Measurements from ENCODE around the gene DPH2.

The DPH2 gene

DNA sequence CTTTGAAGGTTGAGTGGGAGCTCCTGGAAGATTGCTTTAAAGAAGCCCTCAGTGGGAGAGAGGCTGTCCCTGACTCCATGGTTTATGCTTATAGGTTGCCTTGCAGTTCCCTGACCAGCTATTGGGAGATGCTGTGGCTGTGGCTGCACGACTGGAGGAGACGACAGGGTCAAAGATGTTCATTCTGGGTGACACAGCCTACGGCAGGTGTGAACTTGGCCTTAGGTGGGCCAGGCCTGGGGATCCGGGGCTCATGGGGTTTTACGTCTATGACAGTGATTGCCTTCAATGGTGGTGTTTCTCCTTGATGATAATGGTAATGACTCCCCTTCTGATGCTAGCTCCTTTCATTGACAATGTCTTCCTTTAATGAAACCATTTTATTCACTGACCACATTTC lies 692 bp downstream of the DPH2 start:
- DNase-seq = no peak

DNA sequence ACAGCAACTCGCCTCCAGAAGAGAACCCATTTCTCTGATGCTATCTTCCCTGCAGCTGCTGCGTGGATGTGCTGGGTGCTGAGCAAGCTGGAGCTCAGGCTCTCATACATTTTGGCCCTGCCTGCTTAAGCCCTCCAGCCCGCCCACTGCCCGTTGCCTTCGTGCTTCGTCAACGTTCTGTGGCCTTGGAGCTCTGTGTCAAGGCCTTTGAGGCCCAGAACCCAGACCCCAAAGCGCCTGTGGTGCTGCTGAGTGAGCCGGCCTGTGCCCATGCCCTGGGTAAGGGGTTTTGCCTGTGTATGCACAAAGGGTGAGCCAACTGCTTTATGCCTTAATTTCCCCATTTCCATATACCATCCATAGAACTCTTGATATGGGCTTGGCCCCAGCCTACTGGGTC lies 1.1 kb downstream of the DPH2 start:
- DNase-seq = no peak

DNA sequence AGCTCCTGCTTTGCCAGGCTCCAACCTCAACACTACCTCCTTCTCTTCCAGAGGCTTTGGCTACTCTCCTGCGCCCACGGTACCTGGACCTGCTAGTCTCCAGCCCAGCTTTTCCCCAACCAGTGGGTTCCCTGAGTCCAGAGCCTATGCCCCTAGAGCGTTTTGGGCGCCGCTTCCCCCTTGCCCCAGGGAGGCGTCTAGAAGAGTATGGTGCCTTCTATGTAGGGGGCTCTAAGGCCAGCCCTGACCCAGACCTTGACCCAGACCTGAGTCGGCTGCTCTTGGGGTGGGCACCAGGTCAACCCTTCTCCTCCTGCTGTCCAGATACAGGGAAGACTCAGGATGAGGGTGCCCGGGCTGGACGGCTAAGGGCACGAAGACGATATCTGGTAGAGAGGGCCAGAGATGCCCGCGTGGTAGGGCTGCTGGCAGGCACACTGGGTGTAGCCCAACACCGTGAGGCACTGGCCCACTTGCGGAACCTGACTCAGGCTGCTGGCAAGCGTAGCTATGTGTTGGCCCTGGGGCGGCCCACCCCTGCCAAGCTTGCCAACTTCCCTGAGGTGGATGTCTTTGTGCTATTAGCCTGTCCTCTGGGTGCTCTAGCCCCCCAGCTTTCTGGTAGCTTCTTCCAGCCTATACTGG lies 1.6 kb downstream of the DPH2 start:
- no peak for DNase-seq

DNA sequence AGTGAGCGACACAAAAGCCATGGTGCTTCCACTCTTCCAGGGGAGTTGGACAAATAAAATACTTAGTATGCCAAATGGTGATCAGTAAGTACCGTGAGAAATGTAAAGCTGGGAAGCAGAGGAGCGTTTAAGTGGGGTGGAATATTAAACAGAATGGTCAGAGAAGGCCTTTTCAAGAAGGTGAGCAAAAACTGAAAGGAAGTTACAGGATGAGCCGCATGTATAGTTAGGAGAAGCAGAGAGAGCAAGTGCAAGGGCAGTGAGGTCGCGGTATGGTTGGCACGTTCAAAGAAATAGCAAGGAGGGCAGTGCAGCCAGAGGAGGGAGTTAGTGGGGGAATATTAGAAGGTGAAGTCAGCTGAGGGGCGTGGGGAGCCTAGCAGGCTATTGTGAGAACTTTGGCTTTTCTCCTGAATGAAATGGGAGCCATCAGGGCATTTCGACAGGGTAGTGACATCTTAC lies 4.2 kb downstream of the DPH2 start:
- DNase-seq = no peak

DNA sequence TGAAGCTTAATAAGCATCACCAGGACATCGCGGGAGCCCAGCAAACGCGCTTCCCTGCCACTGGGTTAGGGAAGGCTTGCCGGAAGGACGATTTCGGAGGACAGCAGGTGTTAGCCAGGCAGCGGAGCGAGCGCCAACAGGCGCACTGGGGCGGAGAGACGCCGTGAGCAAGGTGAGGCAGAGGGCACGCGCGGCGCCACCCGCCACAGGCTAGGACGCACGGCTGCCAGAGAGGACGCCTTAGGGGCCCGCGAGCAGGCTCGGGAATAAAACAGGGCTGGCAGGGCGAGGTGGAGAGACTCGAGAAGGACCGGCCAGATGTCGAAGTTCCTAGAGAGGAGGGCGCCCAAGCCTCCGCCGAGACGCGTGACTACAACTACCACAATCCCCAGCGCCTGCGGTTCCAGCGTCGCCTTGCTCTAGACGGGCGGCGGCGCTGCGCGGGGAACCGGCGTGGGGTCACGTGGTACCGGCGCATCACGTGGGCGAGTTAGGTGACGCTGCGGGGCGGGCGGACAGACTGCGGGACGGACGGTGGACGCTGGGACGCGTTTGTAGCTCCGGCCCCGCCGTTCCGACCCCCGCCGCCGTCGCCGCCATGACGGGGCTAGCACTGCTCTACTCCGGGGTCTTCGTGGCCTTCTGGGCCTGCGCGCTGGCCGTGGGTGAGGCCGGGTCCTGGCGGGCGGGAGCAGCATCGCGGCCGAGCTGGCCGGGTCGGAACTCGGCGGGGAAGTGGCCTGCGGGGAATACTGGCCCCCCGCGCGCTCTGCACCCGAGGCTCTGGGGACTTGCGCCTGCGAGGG lies 4.8 kb downstream of the DPH2 start, which contains the start of gene ATP6V0B:
Gene ATP6V0B, plus strand, starts transcription at position 518 of the 806 bp plus-strand sequence. Its CDS starts 81 bp downstream, at position 599.
- peak; percentile 94 to 96 for DNase-seq

DNA sequence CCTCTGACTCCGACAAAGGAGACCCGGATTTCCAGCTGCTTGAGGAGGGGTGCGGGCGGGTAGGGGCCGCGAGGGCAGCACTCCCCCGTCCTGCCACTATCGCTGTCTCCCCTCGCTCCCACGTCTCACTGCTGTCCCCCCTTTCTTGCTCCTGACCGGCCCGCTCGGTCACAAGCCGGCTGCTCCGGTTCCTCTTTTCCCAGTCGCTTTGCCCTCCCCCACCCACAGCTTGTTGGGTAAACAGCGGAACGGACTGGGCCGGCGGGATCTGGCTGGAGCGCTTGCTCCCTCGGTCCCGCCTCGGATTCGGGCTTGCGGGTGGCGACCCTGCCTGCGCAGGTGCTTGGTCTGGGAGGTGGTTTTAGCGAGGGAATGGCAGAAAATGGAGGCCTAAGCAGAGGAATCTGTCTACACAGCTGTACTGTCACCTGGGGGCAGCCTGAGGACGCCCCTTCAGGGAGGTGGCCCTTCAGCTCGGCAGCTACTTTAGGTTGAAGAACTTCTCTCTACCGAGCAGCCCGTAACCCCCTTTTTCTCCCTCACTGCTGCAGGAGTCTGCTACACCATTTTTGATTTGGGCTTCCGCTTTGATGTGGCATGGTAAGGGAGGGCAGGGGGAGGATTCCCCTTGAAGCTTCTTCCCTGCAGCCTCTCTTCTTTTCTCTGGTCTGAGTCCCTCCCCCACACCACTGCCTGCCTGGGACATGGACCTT lies 5.6 kb downstream of the DPH2 start:
- DNase-seq = no peak

DNA sequence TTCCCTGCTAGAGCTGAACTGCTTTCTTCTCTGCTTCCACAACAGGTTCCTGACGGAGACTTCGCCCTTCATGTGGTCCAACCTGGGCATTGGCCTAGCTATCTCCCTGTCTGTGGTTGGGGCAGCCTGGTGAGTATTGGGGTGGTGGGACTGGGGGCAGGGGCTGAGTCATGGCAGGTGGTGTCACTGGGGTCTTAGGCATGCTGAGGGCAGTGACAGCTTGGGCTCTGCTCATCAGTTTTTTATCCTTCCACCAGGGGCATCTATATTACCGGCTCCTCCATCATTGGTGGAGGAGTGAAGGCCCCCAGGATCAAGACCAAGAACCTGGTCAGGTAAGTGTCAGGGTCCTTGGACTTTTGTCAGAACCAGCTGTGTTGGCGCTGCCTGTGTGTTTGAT lies 6.2 kb downstream of the DPH2 start:
- DNase-seq = no peak

DNA sequence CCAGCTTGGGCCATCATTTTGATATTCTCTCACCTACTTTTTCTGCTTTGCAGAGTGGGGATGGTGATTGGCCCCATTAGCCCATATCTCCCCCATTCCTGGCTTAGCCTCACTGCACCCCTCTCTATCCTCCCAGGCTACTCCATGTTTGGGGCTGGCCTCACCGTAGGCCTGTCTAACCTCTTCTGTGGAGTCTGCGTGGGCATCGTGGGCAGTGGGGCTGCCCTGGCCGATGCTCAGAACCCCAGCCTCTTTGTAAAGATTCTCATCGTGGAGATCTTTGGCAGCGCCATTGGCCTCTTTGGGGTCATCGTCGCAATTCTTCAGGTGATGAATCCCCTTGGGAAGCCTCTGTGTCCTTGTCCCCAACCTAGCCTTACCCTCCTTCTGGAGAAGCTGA lies 7.1 kb downstream of the DPH2 start:
- DNase-seq = no peak

DNA sequence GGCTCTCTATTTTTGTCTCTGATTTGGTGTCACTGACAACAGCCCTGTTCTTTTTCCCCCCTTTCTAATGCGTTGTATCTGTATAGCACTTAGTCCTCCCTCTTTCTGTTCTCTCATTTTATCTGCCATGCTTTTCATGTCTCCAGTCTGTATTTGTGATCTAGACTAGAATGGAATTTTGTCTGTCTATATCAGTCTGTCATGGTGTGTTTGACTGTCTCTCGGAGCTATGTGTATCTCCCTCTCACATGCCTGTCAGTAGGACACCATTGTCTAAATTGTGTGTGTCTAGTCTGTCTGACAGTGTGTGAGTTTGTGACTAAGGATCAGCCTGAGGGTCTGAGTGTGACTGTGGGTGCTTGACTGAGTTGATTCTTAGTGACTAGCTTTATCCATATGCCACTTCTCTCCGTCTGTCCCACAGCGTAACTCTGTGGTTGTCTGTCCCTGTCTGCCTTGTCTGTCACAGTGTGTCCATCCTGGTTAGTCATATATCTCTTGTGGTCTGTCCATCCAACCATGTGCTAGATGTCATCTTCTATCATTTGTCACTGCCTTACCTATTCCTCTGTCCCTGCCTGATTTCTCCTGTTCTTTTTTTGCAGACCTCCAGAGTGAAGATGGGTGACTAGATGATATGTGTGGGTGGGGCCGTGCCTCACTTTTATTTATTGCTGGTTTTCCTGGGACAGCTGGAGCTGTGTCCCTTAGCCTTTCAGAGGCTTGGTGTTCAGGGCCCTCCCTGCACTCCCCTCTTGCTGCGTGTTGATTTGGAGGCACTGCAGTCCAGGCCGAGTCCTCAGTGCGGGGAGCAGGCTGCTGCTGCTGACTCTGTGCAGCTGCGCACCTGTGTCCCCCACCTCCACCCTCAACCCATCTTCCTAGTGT lies 7.8 kb downstream of the DPH2 start:
- no peak for DNase-seq

DNA sequence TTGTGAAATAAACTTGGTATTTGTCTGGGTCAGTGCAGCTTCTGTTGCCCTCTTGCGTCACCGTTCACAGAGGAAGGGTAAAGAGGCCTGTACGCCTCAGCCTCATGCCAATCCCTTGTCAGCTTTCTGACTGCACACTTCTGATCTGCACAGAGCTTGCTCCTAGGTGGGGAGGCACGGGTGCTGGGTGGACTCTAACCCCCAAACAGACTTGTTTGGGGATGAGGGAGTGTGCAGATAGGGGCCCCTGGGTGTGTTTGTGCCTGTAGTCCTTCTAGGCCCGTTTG lies 8.4 kb downstream of the DPH2 start:
- no peak for DNase-seq

DNA sequence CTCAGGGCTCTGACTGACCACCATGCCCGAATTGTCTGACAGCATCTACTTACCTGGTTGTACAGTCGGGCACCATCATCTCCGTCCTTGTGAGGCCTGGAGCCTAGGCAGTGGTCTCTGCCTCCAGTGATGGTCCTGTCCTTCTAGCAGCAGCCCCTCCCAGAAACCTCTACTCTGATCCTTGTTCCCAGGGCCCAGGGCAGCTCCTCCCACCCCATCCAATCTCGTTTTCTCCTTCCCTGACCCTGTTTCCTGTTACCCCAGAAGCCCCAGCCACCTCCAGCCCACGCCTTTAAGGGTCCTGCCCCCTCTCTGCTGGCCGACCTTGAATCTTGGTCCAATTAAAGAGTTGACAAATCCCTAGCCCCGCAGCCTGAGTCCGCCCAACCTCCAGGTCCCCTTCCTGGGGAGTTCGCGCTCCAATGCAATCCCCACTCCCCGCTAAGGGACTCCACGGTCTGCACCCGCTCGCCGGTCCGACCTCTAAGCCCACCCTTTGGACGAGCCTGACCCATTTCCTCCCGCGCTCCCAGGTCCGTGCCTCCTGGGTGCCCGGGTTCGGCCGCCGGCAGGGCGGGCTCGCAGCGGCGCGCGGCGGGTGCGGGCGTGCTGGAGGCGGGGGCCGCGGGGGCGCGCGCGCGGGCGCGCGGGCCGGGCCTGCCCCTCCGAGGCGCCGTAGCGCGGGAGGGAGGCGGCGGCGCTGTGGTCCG lies 8.9 kb downstream of the DPH2 start, which contains the start of gene B4GALT2:
Gene B4GALT2, plus strand, starts transcription at position 660 of the 710 bp plus-strand sequence. CDS start 1,951 bp downstream, outside the sequence.
- peak; percentile 33 to 46 for DNase-seq

DNA sequence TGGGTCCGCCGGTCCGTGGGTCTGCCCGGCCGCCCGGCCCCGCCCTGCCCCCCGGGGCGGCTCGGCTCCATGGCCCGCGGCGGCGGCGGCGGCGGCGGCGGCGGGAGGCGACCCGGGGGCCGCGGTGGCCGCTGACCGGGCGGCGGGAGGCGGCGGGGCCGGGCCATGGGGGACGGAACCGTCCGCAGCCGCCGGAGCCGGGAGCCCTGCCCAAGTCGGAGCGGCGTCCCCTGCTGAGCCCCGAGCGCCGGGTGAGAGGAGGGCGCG lies 9.4 kb downstream of the DPH2 start:
- no peak for DNase-seq

DNA sequence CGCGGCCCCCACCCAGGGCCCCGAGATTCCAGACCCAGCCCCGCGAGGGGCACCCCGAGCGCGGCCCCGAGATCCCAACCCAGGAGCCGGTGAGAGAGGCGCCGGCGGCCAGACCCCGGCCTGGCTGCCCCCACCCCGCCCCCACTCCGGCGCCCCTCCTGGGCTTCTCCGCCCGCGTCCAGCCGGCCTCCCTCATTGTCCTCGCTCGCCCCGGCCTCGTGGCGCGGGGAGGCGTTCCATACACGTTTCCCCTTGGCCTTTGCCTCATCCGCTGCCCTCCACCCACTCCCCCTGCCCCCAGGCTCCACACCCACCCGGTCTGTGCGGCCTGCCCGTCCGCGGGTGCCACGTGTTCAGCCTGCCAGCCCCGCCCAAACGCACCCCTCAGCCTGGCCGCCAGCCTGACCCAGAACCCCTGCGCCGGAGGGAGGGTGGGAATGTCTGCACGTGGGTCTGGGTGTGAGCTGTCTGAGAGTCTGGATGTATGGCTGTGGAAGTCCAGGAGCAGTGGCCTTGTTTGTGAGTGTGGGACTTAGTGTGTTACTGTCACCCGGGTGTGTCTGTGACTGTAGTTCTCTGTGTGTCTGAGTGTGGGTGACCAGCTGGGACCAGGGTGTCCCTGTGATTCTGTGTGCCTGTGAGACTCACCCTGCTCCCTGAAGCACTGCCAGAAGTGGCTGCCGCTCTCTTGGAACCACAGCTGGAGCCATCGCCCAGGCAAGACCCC lies 9.9 kb downstream of the DPH2 start:
- no peak for DNase-seq

DNA sequence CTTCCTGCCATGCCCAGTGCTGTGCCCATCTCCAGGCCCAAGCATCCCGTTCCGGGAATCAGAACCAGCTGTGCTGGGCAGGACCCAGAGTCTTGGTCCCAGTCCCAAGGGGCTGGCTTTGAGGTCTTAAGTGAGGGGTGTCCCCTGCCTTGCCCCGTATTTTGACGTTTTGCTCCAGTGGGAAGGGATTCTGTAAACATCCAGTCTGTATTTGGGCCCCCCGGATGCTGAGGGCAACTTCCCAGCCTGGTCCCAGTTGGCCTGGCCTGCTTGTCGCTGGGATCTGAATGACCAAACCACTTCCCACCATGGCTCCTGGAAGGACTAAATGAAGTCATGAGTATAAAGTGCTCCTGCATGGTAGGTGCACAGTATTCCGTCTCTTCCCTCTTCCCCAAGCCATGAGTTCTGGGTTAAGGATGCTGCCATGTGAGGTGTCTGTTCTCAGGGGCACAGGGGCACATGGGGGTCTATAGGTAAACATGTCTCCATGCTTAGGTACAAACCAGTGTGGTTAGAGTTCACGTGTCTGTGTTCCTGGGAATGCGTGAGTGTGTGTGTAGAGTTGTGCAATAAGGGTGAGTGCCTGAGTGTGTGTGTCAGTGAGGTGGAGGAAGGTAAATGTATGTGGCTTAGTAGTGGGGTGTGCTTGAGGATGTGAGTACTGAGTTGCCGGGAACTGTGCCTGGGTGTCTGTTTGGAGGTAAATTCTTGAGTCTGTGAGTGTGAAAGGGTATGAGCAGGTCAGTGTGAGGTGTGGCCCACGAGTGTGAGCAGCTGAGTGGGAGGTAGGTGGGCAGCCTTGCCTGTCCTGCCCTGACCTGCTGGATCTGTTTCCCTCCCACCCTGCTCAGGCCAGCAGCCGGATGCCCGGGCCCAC lies 10.7 kb downstream of the DPH2 start:
- DNase-seq = no peak

DNA sequence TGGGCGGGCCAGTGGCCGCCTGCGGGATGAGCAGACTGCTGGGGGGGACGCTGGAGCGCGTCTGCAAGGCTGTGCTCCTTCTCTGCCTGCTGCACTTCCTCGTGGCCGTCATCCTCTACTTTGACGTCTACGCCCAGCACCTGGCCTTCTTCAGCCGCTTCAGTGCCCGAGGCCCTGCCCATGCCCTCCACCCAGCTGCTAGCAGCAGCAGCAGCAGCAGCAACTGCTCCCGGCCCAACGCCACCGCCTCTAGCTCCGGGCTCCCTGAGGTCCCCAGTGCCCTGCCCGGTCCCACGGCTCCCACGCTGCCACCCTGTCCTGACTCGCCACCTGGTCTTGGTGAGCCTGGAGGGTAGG lies 11.3 kb downstream of the DPH2 start:
- DNase-seq = no peak

DNA sequence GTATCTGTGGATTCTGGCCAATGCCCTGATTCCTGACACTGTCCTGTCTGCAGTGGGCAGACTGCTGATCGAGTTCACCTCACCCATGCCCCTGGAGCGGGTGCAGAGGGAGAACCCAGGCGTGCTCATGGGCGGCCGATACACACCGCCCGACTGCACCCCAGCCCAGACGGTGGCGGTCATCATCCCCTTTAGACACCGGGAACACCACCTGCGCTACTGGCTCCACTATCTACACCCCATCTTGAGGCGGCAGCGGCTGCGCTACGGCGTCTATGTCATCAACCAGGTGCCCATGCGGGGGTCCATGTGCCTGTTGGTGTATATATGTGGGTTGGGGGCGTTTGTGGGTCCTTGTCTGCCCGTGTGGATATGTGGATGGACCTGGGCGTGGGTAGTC lies 11.8 kb downstream of the DPH2 start:
- no peak for DNase-seq

DNA sequence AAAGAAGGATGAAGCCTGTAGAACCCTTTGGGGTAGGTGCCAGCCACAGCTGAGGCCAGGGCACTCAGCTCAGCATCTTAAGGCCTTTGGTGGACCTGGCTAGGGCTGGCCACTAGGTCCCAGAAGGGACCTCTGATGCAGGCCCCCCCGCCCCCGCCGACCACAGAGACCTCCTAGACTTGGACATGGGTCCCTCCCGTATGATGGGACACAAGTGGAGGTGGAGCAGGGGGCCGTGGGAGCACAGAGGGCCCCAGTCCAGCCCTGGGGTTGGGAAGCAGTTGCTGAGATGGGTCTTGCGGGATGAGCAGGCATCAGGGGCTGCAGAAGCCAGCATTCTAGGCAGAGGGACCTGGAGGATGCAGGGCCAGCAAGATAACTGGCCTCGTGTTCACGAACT lies 12.4 kb downstream of the DPH2 start:
- DNase-seq = no peak

DNA sequence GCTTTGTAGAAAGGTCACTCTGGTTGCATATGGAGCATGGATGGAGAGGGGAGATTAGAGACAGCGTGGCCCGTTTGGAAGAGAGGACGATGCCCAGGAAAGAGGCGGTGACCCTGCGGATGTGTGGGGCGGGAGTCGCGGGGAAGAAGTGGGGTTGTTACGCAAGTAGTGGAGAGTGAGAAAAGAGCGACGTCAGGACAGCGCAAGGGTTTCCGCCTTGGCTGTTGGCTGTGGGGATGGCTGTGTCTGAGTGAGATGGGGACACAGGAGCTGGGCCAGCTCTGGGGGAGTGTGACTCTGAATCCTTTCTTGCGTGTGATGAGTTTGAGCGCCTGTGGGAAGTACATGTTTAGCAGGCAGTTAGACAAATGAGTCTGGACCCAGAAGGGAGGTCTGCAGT lies 13.0 kb downstream of the DPH2 start:
- no peak for DNase-seq

DNA sequence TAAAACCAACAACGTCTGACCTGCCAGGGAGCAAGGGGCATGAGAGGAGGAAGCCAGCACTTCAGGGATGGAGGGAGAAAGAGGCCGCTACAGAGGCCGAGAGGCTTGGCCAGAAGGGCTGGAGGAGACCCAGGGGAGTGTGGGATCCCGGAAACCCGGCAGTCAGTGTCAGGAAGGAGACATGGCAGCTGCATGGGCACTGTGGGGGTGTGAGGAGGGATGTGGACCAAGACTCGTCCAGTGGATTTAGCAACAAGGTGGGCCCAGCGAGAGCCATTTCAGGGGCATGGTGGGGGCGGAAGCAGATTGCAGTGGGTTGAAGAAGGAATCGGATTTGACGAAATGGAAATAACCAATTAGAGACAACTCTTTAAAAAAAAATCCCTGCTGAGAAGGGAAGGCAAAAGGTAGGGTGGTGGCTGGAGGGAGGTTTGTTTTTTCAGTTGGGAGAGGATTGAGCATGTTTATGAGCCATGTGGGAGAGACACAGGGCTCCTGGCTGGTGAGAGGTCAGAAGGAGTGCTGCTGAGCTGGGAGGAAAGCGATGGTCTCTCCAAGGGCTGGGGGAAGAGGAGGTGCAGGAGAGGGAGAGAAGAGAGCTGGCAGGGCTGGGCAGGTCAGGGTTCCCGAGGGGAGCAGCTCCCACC lies 13.6 kb downstream of the DPH2 start:
- DNase-seq = no peak

DNA sequence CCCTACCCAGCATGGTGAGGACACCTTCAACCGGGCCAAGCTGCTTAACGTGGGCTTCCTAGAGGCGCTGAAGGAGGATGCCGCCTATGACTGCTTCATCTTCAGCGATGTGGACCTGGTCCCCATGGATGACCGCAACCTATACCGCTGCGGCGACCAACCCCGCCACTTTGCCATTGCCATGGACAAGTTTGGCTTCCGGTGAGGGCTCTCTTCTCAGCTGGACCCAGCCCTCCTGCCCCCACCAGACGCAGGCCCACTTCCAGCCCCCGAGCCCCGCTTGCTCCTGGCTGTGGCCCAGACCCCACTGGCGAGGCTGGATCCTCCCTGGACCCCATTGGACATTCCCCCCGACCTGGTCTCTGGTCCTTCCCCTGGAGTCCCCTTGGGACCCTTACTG lies 15.0 kb downstream of the DPH2 start:
- no peak for DNase-seq

Data from stimulated activated CD4-positive, alpha-beta T cell treated with anti-CD3 and anti-CD28 coated beads, Interleukin-2, amount 100 ng/mL, for 48 hours (primary cell).